Lung microvascular endothelial cell (primary cell): ENCODE data around the gene ALAS1. TPM values are rescaled to one million over a fixed set of nuclear protein-coding genes. Genes with fewer than 3 reads are reported as not detected.

ENCODE experiments used
- DNase-seq, 2 donors: peaks; one replicate each; pipeline versions ENCODE4 v3.0.0 to v3.0.0-alpha.2; 2010; ENCODE audit warnings: low read depth in 2 of 2
- total RNA-seq: library from RNA; depleted of rRNA; stranded (reverse); fragments of >200 nt; gene quantifications from 2 replicates; pipeline ENCODE4 v1.2.1, GENCODE V29; 2014

ALAS1 gene
- total RNA-seq, 1 donor from 2014 or later, result 28.4 TPM

GRCh38 chr3:52248816-52249547 lies 51.0 kb downstream of the ALAS1 start:
- peak in 1 of 2 donors; percentile 65 for DNase-seq

- DNase-seq, result no peak
Measured at GRCh38 chr3:52249683-52250082, 51.7 kb downstream of the ALAS1 start.

GRCh38 chr3:52250122-52250521 lies 52.2 kb downstream of the ALAS1 start:
- no peak for DNase-seq

- DNase-seq, result peak; percentile 39 to 67
Measured at GRCh38 chr3:52253314-52254304, 55.6 kb downstream of the ALAS1 start.

- DNase-seq, result no peak
Measured at GRCh38 chr3:52254608-52255007, 56.6 kb downstream of the ALAS1 start.

GRCh38 chr3:52256159-52256558 lies 58.2 kb downstream of the ALAS1 start:
- DNase-seq, result no peak

GRCh38 chr3:52256622-52257021 lies 58.7 kb downstream of the ALAS1 start:
- no peak for DNase-seq

GRCh38 chr3:52257911-52258310 lies 60.0 kb downstream of the ALAS1 start:
- DNase-seq, result no peak

GRCh38 chr3:52259035-52259434 lies 61.1 kb downstream of the ALAS1 start:
- peak; percentile 77 to 83 for DNase-seq

GRCh38 chr3:52259448-52259847 lies 61.5 kb downstream of the ALAS1 start:
- DNase-seq, result no peak

- no peak for DNase-seq
Measured at GRCh38 chr3:52262447-52262846, 64.5 kb downstream of the ALAS1 start.

Other genes with a start within 250 kb of the ALAS1 start
- gene GPR62, start 242.8 kb upstream of the ALAS1 start, total RNA-seq, result not detected in 2 replicates
- gene PCBP4, start 230.7 kb upstream of the ALAS1 start, total RNA-seq, result 15.0 and 19.2 TPM in 2 replicates
- gene ABHD14B, start 224.1 kb upstream of the ALAS1 start, total RNA-seq, result 10.0 and 16.7 TPM in 2 replicates
- 3.1 and 3.4 TPM in 2 replicates for gene ABHD14A, start 223.1 kb upstream of the ALAS1 start, total RNA-seq
- gene ACY1, start 214.6 kb upstream of the ALAS1 start, total RNA-seq, result 10.7 and 22.2 TPM in 2 replicates
- 760 and 1,004 TPM in 2 replicates for gene RPL29, start 202.3 kb upstream of the ALAS1 start, total RNA-seq
- gene DUSP7, start 141.6 kb upstream of the ALAS1 start, total RNA-seq, result 5.4 and 6.2 TPM in 2 replicates
- 4.0 and 8.7 TPM in 2 replicates for gene POC1A, start 43.7 kb upstream of the ALAS1 start, total RNA-seq
- not detected in 2 replicates for gene TLR9, start 27.5 kb downstream of the ALAS1 start, total RNA-seq
- gene TWF2, start 41.0 kb downstream of the ALAS1 start, total RNA-seq, result 74.6 and 102 TPM in 2 replicates
- gene PPM1M, start 47.6 kb downstream of the ALAS1 start, total RNA-seq, result 10.9 and 14.3 TPM in 2 replicates
- 70.0 and 78.8 TPM in 2 replicates for gene WDR82, start 80.5 kb downstream of the ALAS1 start, total RNA-seq
- 18.1 and 21.1 TPM in 2 replicates for gene GLYCTK, start 89.7 kb downstream of the ALAS1 start, total RNA-seq
- gene DNAH1, start 118.2 kb downstream of the ALAS1 start, total RNA-seq, result 1.1 and 2.6 TPM in 2 replicates
- gene BAP1, start 211.8 kb downstream of the ALAS1 start, total RNA-seq, result 66.7 and 84.7 TPM in 2 replicates
- 3.1 and 3.6 TPM in 2 replicates for gene PHF7, start 212.5 kb downstream of the ALAS1 start, total RNA-seq
- 12.9 and 30.5 TPM in 2 replicates for gene SEMA3G, start 246.9 kb downstream of the ALAS1 start, total RNA-seq